Chondrocyte (in vitro differentiated cells): ENCODE results near the gene CFDP1. TPM values are rescaled to one million over a fixed set of nuclear protein-coding genes. Genes with fewer than 3 reads are reported as not detected.

Experiments used
- DNase-seq: peaks from one replicate; pipeline ENCODE4 v3.0.0; 2021; ENCODE audit warnings: mixed read lengths, low spot score
- H3K27ac Mint-ChIP-seq: one replicate; pipeline ENCODE4 v1.8.0; 2021; ENCODE audit warnings: mild to moderate bottlenecking, moderate library complexity, mixed read lengths; ENCODE audit not compliant: unreplicated experiment
- H3K27me3 Mint-ChIP-seq: 2 replicates; pipeline ENCODE4 v1.8.0; 2021; ENCODE audit warnings: low read depth, mixed read lengths
- H3K36me3 Mint-ChIP-seq: 2 replicates; pipeline ENCODE4 v1.8.0; 2021; ENCODE audit warnings: low read depth, mixed read lengths
- H3K4me1 Mint-ChIP-seq: 2 replicates; pipeline ENCODE4 v1.8.0; 2021; ENCODE audit warnings: low read depth, mild to moderate bottlenecking, mixed read lengths
- H3K4me3 Mint-ChIP-seq: one replicate; pipeline ENCODE4 v1.8.0; 2021; ENCODE audit warnings: mild to moderate bottlenecking, moderate library complexity, mixed read lengths; ENCODE audit not compliant: unreplicated experiment
- H3K9me3 Mint-ChIP-seq: 2 replicates; pipeline ENCODE4 v1.8.0; 2021; ENCODE audit warnings: low read depth, mixed read lengths
- CTCF ChIP-seq: fragments of 200-600 bp; sonication (generic); IDR thresholded peaks from 2 replicates; pipeline ENCODE4 v1.5.0; 2021; ENCODE audit warnings: antibody characterized with exemption, mild to moderate bottlenecking, moderate library complexity
- total RNA-seq: library from RNA; stranded (reverse); gene quantifications from 3 replicates; pipeline ENCODE4 v1.2.1, GENCODE V29; 2021

The CFDP1 gene
- total RNA-seq, 1 donor from 2014 or later, result 45.3 TPM

GRCh38 chr16:75264999-75265910 is 168.0 kb downstream of the CFDP1 start:
- Mint-ChIP-seq H3K4me3 (peak overlapping the region; percentile 85), H3K9me3 (no peaks in the 10 kb centered on the region), H3K27me3 (no peaks in the 10 kb centered on the region), H3K4me1 (peaks cover 59% of the 10 kb centered on the region), H3K36me3 (no peaks in the 10 kb centered on the region), H3K27ac (peak overlapping the region; percentile 98)
- peak; percentile 94 for DNase-seq
- TF ChIP-seq CTCF, result no peak

- no peaks in the 10 kb centered on the region for H3K27me3 Mint-ChIP-seq
- no peak for DNase-seq
- H3K4me3 Mint-ChIP-seq, result peak overlapping the region; percentile 85
- H3K9me3 Mint-ChIP-seq, result no peaks in the 10 kb centered on the region
- peaks cover 59% of the 10 kb centered on the region for H3K4me1 Mint-ChIP-seq
- no peak for TF ChIP-seq CTCF
- H3K36me3 Mint-ChIP-seq, result no peaks in the 10 kb centered on the region
- H3K27ac Mint-ChIP-seq, result peak overlapping the region; percentile 98
These were observed 168.8 kb downstream of the CFDP1 start for GRCh38 chr16:75264457-75264998.

GRCh38 chr16:75263963-75264445 is 169.3 kb downstream of the CFDP1 start:
- no peaks in the 10 kb centered on the region for H3K9me3 Mint-ChIP-seq
- H3K4me1 Mint-ChIP-seq, result peaks cover 60% of the 10 kb centered on the region
- DNase-seq, result no peak
- H3K27ac Mint-ChIP-seq, result peak overlapping the region; percentile 98
- H3K27me3 Mint-ChIP-seq, result no peaks in the 10 kb centered on the region
- H3K36me3 Mint-ChIP-seq, result no peaks in the 10 kb centered on the region
- peak overlapping the region; percentile 85 for H3K4me3 Mint-ChIP-seq
- TF ChIP-seq CTCF, result no peak

GRCh38 chr16:75263291-75263962 is 169.9 kb downstream of the CFDP1 start:
- Mint-ChIP-seq H3K27ac (peak overlapping the region; percentile 98), H3K4me1 (peaks cover 66% of the 10 kb centered on the region), H3K9me3 (no peaks in the 10 kb centered on the region), H3K27me3 (no peaks in the 10 kb centered on the region), H3K4me3 (peak overlapping the region; percentile 85), H3K36me3 (no peaks in the 10 kb centered on the region)
- TF ChIP-seq CTCF, result no peak
- DNase-seq, result no peak

- H3K9me3 Mint-ChIP-seq, result no peaks in the 10 kb centered on the region
- DNase-seq, result no peak
- peaks cover 68% of the 10 kb centered on the region for H3K4me1 Mint-ChIP-seq
- H3K4me3 Mint-ChIP-seq, result peak overlapping the region; percentile 40
- H3K27ac Mint-ChIP-seq, result peak overlapping the region; percentile 98
- H3K36me3 Mint-ChIP-seq, result no peaks in the 10 kb centered on the region
- H3K27me3 Mint-ChIP-seq, result no peaks in the 10 kb centered on the region
- TF ChIP-seq CTCF, result no peak
These were observed 170.5 kb downstream of the CFDP1 start for GRCh38 chr16:75262800-75263127.
